Midbrain (tissue), 1 donor: Measurements from ENCODE around the gene SSUH2.
"Not testable (repeated sequence)": the region's sequence is repeated elsewhere in the genome, so short reads cannot be mapped to it uniquely, and the experiment has no call there.

Source experiments
- DNase-seq: peaks from one replicate; lab custom pipeline; 2025; lab: John Stamatoyannopoulos, UW

The SSUH2 gene

GRCh38 chr3:8658306-8659212, 14.0 kb upstream of the SSUH2 start:
- no peak for DNase-seq

GRCh38 chr3:8657804-8658305, 13.3 kb upstream of the SSUH2 start:
- DNase-seq: no peak

- no peak for DNase-seq
Observed at GRCh38 chr3:8656240-8656639, 11.6 kb upstream of the SSUH2 start.

DNA sequence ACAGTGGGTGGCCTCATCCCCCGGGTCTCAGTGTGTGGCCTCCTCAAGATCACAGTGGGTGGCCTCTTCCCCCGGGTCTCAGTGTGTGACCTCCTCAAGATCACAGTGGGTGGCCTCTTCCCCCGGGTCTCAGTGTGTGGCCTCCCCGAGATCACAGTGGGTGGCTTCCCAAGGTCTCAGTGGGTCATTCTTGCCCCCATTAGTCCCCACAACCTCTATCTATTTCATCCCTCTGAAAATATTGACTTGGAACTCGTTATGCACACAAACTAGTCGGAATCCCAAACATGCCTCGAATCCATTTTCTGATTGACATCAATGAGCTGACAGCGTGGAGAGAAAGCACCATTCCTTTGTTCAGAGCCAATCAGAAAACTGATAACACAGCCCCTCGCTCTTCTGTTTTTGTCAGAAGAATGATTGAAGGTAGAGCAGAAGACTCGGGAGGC, 10.8 kb upstream of the SSUH2 start:
- no peak for DNase-seq

DNA sequence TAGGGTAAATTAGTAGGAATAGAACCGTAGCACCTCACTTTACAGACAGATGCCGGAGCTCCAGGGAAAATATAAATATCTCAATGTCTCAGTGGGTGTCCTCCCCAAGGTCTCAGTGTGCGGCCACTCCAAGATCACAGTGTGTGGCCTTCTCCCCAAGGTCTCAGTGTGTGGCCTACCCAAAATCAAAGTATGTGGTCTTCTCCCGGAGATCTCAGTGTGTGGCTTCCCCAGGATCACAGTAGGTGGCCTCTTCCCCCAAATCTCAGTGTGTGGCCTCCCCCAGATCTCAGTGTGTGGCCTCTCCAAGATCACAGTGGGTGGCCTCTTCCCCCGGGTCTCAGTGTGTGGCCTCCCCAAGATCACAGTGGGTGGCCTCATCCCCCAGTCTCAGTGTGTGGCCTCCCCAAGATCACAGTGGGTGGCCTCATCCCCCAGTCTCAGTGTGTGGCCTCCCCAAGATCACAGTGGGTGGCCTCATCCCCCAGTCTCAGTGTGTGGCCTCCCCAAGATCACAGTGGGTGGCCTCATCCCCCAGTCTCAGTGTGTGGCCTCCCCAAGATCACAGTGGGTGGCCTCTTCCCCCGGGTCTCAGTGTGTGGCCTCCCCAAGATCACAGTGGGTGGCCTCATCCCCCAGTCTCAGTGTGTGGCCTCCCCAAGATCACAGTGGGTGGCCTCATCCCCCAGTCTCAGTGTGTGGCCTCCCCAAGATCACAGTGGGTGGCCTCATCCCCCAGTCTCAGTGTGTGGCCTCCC, 10.2 kb upstream of the SSUH2 start:
- not testable (repeated sequence) for DNase-seq

- DNase-seq: no peak
Observed at GRCh38 chr3:8653800-8654408, 9.3 kb upstream of the SSUH2 start.

DNA sequence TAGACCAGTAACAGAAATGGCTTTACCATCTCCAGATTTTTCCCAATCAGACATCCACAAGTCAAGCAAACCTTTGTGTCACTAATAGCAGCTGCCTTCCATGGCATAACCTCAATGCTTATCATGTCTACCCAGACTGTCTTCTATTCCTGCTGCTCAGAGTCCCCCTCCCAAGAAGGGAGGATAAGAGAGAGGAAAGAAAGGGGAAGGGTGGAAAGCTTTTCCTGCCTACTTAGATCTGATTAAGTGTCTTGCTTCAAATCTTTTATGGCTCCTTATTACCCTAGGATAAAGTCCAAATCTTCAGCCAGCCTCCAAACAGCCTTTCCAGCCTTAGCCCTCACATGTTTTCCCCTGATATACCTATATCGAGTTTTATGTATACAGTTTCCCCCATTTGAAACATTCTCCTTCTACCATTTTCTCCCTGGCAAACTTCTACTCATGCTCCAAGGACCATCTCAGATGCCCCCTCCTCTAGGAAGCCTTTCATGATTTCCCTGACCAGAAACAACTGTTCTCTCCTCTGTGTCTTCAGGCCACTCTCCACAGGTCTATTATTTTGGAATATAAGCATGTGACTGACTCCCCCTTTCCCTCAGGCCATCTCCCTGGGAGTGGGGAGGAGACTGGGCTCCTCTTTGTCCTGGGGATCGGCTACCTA, 7.9 kb upstream of the SSUH2 start:
- DNase-seq: no peak

DNA sequence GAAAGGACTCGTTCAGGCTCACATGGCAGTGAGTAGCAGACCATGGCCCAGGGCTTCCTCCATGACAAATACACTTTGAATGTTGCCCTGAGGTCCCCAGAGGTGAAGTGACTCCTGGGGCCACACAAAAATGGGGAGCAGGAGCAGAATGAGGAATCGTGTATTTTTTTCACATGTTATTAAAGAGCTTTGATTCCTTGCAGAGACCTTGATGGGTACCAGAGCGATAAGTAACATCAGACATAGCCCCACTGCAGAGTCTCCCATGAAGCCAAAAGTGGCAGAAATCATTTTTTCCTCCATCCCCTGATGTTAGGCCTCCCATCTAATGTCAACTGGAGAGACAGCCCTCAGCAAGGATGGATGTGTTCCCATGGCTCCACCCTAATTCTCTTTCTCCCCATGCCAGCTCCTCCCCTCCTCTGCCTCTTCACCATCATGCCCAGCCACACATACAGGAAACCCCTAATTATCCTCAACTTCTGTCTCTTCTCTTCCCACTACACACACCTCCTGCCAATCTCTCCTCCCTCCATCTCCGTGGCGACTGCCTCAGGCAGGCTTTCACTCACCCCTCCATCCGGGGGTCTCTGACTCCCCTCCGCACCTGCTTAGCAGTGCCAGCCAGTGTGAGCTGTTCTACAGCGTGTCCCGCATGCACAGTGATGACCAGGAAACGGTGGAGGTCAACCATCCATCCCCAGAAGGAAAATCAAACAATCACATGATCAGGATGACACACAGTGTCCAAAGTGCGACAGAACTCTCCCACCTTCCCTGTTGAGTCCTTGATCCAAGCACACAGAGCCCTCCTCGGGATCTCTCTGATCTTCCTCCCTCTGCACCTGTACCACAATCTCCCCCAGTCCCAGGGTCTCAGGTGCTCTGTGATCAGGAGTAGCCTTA, 7.1 kb upstream of the SSUH2 start:
- no peak for DNase-seq

DNA sequence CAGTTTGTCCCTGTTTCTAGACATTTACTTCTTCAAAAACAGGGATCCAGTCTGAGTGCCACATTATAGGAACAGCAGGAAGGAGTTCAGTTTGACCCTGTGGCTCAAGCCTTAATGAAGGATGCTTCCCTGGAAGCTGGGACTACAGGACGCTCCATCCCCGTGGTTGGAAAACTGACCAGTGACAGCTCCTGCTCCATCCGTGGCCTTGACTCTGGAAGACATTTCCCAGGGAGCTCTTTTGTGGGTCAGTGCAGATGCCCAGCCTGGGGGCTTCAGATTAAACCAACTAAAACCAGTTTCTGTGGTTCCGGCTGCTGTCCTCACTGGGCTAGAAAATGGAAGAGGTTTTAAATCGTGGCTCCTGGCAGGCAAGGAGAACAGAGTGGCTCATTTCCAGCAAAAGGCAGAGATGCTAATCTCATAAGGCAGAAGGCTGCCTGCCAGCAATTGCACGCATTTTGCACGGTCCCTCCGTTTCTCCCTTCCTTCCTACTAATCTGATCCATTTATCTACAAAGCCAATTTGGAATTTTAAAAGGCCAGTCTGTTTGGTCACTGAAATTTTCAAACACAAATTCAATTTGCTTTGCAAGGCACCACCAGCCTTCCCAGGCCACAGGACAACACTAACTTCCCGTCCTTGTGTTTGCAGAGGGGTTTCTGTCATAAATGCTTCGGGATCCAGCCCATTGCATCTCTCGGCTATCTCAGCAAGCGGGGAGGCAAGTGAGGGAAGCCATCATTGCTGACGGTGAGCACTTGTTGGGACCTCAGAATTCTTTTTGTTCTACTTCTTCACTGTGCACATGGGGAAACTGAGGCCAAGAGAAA, 6.2 kb upstream of the SSUH2 start:
- no peak for DNase-seq

- DNase-seq: no peak
Observed at GRCh38 chr3:8649757-8650156, 5.2 kb upstream of the SSUH2 start.

DNA sequence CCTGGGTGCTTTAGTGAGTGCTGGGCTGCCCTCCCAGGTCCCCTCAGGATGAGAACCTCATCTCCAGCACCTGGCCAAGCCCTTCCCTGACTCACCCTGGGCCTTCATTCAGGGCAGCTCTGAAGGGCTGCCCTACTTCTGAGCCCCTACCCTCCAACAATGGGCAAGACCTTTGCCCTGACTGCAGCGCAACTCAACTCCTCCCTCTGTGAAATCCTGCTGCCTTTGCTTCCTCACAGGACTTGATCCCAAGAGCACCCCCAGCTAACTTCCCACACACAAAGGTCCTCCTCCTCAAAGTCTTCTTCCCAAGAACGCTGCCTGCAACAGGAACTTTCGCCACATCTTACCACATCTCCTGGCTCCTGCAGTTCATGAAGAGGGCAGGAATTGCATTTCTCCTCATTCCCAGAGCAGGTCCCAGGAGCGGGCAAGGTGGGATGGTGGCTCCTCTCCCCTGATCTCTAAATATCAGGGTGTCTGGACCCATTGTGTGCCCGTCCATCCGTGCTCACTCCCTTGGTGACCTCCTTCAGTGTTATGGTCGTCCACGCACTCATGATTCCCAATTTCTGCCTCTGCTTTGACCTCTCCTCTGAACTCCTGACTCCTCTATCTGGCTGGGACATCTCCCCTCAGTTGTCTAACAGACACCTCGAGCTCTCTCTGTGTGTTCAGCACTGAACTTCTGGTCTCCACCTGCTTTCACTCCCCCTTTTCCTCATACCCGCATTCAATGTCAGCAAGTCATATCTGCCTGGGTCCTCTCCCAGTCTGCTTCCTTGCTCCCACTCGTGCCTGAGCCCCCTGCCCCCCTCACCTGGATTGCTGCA, 4.5 kb upstream of the SSUH2 start:
- DNase-seq: no peak

DNA sequence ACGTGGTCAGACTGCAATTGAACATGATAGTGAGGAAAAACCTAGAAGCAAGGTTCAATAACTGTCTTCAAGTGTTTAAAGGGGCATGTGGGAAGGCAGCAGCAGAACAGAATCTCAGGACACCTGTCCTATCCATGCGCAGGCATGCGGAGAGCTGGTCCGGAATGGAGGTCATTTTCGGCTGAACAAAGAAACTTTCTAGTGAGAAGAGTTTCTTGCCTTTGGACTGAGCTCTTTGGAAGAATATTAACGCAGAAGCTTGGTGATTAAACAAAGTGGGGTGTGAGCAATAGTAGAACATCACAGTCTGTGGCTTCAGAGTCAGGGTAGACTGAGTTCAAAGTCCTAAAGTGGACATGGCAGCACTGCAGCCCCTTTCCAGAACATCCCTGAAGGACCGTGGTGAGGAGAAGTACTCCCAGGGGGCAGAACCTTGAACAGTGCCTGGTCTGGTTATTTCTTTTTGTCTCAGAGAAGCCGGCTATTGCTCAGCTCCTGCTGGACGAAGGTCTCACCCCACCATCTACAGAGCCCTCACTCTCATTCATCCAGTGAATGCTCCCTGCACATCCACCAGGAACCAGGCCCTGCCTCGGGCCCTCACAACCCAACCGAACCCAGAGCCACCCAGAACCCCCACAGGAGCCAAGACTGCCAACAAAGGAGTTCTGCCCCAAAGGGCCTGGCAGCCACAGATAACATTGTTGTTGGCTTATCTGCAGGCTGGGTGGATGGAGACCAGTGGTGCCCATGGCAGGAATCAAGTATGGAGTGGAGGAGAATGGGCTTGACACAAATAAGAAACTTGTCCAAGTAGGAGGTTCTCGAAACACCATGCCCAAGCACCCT, 2.8 kb upstream of the SSUH2 start:
- DNase-seq: no peak

- no peak for DNase-seq
Observed at GRCh38 chr3:8646313-8646938, 1.8 kb upstream of the SSUH2 start.

GRCh38 chr3:8645712-8646111, 1.1 kb upstream of the SSUH2 start:
- DNase-seq: no peak

GRCh38 chr3:8643693-8644365, 769 bp downstream of the SSUH2 start:
- no peak for DNase-seq

DNA sequence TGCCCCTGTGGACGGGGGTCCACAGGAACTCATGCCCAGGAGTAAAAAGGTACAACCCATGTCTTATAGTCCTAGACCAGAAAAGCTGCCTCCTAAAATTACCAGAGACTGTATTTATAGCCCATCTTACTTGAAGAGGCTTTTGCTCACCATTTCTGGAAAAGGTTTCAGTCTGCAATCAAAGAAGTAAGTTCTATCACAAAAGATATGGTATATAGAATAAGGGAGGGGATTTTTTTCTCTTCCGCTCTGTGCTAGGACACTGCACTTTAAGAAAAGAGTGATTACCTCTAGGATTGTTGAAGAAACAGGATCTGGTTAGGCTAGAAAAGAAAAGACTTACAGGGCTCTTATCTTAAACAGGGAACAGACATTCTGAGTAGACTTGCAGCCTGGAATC, 2.6 kb downstream of the SSUH2 start:
- DNase-seq: no peak

- DNase-seq: no peak
Observed at GRCh38 chr3:8641472-8641871, 3.1 kb downstream of the SSUH2 start.
